Measurements from ENCODE around the gene TTC14.

Gene TTC14

DNA sequence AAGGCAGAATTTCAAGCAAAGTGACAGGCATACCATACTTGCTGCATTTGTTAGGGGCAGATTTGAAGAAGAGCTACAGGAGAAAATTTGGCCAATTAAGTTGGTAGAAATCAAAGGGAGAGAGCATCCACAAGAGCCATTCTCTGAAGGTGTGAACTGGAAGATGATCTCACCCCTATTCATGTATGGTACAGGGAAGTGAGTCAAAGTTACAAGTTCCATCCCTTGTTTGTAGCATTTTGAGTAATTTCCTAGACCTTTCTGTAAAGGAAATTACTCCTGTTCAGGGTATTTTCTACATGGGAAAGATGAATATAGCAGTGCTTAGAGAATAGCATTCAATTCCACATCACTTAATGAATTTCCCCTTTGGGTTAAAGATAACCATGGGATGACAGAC is 28.4 kb downstream of the TTC14 start:
- DNase-seq (ENCODE audit: low read depth), result no peak

DNA sequence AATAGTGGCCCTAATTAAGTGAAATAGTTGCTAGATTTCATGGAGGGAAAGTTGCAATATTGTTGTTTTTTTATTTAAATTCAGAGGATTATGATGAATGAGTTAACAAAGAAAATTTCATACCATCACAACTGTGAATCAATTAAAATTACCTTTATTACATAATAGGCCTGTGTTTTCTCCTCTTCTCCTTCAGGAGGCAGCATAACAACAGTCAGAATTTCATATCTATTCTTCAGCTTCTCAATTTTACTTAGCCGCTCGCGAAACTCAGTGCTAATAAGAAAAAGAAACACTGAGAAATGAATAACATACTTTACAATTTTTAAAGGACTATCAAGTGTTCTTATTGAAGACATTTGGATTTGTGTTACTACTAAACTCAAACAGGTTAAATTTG is 29.4 kb downstream of the TTC14 start:
- no peak for DNase-seq (ENCODE audit: low read depth)

DNA sequence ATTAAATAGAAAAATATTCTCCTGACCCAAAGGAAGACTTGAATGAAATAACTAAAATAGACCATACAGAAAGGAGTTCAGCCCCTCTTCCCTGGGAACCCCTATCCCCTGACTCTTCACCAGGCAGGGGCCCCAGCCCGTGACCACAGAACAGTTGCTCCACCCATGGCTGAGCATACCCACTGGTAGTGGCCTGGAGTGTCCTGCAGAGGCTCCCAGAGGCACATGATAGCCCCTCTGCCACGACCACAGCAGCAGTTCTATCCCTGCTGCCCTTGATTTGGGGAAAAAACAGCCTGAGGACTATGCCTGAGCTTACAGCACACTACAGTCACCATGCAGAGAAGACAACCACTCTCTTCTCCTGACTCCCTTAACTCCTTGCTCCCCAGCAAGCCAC is 31.8 kb downstream of the TTC14 start:
- no peak for DNase-seq (ENCODE audit: low read depth)

DNA sequence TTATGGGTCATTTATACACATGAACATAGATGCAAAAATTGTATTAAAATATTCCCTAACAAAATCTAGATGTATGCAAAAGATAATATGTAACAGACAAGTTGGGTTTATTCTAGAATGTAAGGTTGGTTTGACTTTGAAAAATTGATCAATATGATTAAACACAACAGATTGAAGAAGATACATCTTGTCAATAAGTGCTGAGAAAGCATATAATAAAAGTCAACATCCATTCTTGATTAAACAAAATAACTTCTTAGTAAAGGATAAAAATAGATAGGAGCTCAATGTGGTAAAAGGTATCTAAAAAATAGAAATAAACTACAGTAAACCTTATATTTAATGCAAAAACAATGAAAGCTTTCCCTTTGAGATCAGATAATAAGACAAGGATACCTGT is 39.0 kb downstream of the TTC14 start:
- no peak for DNase-seq (ENCODE audit: low read depth)

DNA sequence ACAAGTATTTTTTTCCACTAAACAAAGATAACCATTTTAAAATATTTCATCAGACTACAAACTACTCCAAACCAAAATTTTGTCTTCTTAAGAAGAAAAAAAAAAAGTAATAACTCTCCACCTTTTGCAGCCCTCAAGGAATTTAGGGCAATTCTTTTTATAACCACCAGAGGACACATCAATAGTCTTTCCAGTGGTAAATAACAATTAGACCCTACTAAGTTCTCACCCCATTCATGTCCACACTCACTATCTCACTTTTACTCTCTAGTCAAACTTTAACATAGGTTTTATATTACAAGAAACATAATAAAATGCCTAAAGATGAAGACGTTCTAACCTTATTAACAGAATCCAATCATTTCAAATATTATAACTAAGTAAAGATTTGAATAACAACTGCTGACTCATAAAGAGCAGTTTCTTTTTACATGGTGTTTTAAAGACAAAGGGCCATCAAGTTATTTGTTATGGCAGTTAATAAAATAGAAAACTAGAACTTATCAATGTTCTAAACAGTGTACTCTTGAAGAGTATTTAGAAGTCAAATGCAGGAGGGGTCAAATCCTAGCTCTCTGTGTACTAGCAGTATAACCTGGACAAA is 44.3 kb downstream of the TTC14 start:
- no peak for DNase-seq (ENCODE audit: low read depth)

DNA sequence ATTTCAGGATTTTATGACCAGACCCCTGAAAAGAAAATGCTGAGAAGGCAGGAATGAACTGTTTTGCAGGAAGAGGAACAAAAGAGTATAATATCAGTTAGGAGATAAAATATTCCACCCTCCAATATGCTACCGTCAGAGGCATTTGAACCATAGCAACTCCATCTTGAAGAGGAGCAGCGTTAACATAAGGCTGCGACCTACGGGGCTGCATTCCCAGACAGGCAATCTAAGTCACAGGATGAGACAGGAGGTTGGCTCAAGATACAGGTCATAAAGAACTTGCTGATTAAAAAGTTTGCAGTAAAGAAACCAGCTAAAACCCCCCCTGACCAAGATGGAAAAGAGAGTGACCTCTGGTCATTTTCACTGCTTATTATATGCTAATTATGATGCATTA is 54.4 kb downstream of the TTC14 start:
- no peak for DNase-seq (ENCODE audit: low read depth)

DNA sequence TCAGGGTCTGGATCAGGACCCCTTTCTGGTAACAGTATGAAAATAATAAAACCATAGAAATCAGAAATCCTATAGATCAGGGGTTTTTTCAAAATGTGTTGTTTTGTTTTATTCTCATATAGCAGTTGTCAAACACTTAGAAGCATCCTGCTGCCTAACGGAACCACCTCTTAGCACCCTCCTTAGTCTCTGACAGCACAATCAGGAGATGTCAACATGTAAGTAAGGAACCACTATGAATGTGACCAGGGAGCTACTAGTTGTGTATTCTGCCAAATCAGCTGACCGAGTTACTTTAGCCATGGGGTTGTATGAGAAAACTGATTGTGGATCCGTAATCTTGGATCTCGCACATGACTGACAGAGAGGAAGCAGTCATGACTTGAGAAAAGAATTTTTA is 55.1 kb downstream of the TTC14 start:
- no peak for DNase-seq (ENCODE audit: low read depth)
